Activated T-cell treated with anti-CD3 and anti-CD28 coated beads, Interleukin-2, amount 50 U/mL, for 24 hours (primary cell): ENCODE results near the gene ITPRIP.

ENCODE experiments used
- DNase-seq: peaks from one replicate; pipeline ENCODE4 v3.0.0-alpha.2; 2020
- H3K27ac Mint-ChIP-seq: 2 replicates; pipeline ENCODE4 v1.8.0; 2020; ENCODE audit warnings: mild to moderate bottlenecking, mixed read lengths
- H3K27me3 Mint-ChIP-seq: 2 replicates; pipeline ENCODE4 v1.8.0; 2020; ENCODE audit warnings: mixed read lengths
- H3K36me3 Mint-ChIP-seq: 2 replicates; pipeline ENCODE4 v1.8.0; 2020; ENCODE audit warnings: low read depth, mixed read lengths
- H3K4me1 Mint-ChIP-seq: 2 replicates; pipeline ENCODE4 v1.8.0; 2020; ENCODE audit warnings: low read depth, mixed read lengths
- H3K4me3 Mint-ChIP-seq: 2 replicates; pipeline ENCODE4 v1.8.0; 2020; ENCODE audit warnings: mild to moderate bottlenecking, moderate library complexity, mixed read lengths
- H3K9me3 Mint-ChIP-seq: 2 replicates; pipeline ENCODE4 v1.8.0; 2020; ENCODE audit warnings: mixed read lengths

The ITPRIP gene

DNA sequence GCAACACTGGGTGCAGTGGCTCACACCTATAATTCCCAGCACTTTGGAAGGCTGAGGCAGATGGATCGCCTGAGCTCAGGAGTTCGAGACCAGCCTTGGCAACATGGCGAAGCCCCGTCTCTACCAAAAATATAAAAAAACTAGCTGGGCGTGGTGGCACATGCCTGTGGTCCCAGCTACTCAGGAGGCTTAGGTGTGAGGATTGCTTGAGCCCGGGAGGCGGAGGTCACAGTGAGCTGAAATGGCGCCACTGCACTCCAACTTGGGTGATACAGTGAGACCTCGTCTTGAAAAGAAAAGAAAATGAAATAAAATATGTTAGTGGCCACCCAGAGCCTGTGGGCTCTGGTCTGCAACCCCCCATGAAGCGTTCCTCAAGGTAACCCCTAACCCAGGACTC is 13.3 kb downstream of the ITPRIP start:
- Mint-ChIP-seq H3K36me3 (peaks cover 40% of the 10 kb centered on the region), H3K4me1 (peaks cover 97% of the 10 kb centered on the region), H3K9me3 (no peaks in the 10 kb centered on the region), H3K27ac (peak overlapping the region; percentile 97), H3K27me3 (no peaks in the 10 kb centered on the region), H3K4me3 (peak overlapping the region; percentile 52)
- no peak for DNase-seq

DNA sequence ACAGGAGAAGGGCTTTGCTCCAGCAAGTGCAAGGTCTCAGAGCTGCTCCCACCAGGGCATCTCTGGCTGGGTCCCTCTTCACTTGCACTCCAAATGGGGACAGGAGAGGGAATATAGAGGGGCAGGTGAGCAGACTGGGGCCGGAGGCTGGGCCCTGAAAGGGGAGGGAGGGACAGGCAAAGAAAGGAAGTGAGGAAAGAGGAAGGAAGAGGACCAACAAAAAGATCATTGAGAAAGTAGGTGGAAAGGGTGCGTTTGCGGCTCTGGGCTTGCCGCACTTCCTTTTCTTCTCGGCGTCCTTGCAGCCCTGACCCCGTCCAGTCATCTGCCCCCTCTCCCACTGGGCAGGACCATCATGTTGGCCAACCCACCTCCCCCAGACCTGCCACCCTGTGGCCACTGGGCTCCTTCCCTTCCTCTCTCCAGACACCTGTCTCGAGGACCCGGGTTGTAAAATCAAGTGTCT is 14.0 kb downstream of the ITPRIP start:
- H3K27ac Mint-ChIP-seq, result peak overlapping the region; percentile 97
- H3K27me3 Mint-ChIP-seq, result no peaks in the 10 kb centered on the region
- H3K4me1 Mint-ChIP-seq, result peaks cover 97% of the 10 kb centered on the region
- peak; percentile 28 for DNase-seq
- H3K4me3 Mint-ChIP-seq, result peak overlapping the region; percentile 50
- H3K36me3 Mint-ChIP-seq, result peaks cover 42% of the 10 kb centered on the region
- H3K9me3 Mint-ChIP-seq, result no peaks in the 10 kb centered on the region

DNA sequence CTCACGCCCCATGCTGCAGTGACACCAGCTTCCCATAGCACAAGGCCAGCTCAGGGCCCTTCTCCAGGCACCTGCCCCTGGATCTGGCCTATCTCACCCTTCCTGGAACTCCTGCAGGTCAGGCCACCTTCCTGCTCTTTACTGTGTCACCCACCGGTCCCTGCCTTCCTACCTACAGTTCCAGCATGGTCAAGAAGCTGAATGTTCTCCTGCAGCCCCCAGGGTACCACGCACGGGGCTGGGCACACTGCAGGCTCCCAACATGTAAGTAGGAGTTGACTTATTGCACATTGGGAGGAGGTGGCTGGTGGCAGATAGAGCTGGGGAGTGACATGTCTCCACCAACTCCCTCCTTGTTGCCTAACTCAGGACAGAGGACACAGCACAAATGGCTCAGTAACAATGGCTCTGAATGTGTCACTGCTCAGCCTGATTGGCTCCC is 14.5 kb downstream of the ITPRIP start:
- H3K27ac Mint-ChIP-seq, result peak overlapping the region; percentile 97
- peaks cover 97% of the 10 kb centered on the region for H3K4me1 Mint-ChIP-seq
- no peak for DNase-seq
- peaks cover 45% of the 10 kb centered on the region for H3K36me3 Mint-ChIP-seq
- H3K27me3 Mint-ChIP-seq, result no peaks in the 10 kb centered on the region
- no peaks in the 10 kb centered on the region for H3K9me3 Mint-ChIP-seq
- H3K4me3 Mint-ChIP-seq, result peak overlapping the region; percentile 50

DNA sequence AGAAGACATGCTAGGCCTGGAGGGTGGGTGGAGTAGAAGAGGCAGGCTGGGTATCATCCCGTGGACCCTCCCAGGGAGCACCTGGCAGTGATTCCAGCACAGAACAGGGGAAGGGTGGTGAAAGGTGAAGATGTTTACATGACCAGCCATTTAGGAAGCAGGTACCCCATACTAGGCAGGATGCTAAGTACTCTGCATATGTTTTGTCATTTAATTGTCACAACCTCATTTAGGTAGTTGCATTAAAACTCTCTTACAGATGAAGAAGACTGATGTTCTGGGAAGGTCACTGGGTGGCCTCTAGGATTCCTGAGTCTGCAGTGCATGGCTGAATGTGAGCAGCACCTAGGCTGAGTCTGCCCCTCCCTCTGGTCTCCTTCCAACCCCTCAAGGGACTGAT is 15.2 kb downstream of the ITPRIP start:
- Mint-ChIP-seq H3K9me3 (no peaks in the 10 kb centered on the region), H3K27ac (peak overlapping the region; percentile 97), H3K4me3 (no peak overlapping the region), H3K36me3 (peaks cover 49% of the 10 kb centered on the region), H3K4me1 (peaks cover 97% of the 10 kb centered on the region), H3K27me3 (no peaks in the 10 kb centered on the region)
- DNase-seq, result peak; percentile 26

DNA sequence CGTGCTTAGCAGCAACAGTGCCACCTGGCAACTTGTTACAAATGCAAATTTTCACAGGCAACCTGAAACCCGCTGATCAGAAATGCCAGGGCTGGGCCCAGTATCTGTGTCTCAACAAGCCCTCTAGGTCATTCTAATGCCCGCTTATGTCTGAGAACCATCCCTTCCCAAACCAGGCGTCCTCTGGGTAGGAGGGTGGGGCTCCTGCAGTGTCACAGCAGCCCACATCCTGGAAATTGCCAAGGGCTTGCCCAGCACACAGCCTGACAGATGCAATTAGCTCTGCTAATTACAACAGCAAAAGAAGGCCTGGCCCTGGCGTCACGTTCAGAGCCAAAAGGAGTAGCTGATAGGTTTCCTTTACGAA is 15.9 kb downstream of the ITPRIP start:
- Mint-ChIP-seq H3K36me3 (peaks cover 54% of the 10 kb centered on the region), H3K4me3 (peak overlapping the region; percentile 19), H3K4me1 (peaks cover 96% of the 10 kb centered on the region), H3K27me3 (no peaks in the 10 kb centered on the region), H3K27ac (peak overlapping the region; percentile 97), H3K9me3 (no peaks in the 10 kb centered on the region)
- DNase-seq, result peak; percentile 45

DNA sequence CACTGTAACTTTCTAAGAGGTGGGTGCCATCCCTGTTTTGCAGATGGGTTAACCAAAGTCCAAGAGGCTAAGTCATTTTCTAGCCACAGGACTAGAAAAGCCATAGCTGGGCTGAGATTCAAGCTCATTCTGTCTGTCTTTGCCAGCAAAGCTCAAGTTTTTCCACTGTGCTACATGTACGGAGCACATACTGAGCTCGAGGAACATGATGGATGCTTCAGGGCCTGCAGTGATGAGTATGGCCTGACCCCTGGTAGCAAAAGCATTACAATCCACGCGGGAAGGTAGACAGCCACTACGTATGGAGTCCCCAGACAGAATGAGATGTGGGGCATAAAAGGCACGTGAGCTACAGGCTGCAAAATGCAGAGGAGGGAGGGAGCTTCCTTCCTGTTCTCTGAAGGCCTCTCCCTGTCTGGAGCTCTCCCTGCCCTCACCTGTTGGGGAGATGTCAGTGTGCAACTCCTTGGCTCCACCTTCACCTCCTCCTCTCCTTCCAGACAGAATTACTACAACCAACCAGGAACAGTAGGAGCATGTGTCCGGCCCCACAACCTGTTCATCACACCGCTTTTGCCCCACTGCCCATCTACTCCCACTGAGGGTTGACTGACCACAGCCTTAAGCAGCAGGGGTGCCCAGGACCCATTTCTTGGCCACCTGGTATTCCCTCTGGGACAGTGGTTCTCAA is 16.4 kb downstream of the ITPRIP start:
- Mint-ChIP-seq H3K27me3 (no peaks in the 10 kb centered on the region), H3K9me3 (no peaks in the 10 kb centered on the region), H3K4me3 (peak overlapping the region; percentile 19), H3K36me3 (peaks cover 53% of the 10 kb centered on the region), H3K27ac (peak overlapping the region; percentile 97), H3K4me1 (peaks cover 95% of the 10 kb centered on the region)
- DNase-seq, result no peak

DNA sequence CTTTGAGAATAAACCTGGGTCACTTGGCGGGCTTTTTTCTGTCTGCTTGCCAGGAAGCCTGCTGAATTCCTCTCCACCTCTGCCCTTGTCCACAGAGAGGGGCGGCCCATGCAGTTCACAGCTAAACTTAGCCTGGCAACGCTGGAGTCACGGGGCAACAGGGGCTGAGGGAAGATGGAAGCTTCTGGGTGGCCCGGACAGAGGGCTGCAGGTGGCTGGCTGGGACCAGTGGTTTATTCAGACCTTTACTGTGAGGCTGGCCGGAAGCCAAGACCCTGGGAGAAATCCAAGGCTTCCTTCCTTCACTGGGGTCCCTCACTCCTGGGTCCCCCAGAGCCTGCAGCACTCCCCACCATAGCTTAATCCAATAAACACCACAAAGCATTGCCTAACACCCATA is 17.0 kb downstream of the ITPRIP start:
- H3K27me3 Mint-ChIP-seq, result no peaks in the 10 kb centered on the region
- H3K4me1 Mint-ChIP-seq, result peaks cover 89% of the 10 kb centered on the region
- H3K27ac Mint-ChIP-seq, result peak overlapping the region; percentile 97
- no peak for DNase-seq
- peaks cover 53% of the 10 kb centered on the region for H3K36me3 Mint-ChIP-seq
- H3K4me3 Mint-ChIP-seq, result no peak overlapping the region
- no peaks in the 10 kb centered on the region for H3K9me3 Mint-ChIP-seq

DNA sequence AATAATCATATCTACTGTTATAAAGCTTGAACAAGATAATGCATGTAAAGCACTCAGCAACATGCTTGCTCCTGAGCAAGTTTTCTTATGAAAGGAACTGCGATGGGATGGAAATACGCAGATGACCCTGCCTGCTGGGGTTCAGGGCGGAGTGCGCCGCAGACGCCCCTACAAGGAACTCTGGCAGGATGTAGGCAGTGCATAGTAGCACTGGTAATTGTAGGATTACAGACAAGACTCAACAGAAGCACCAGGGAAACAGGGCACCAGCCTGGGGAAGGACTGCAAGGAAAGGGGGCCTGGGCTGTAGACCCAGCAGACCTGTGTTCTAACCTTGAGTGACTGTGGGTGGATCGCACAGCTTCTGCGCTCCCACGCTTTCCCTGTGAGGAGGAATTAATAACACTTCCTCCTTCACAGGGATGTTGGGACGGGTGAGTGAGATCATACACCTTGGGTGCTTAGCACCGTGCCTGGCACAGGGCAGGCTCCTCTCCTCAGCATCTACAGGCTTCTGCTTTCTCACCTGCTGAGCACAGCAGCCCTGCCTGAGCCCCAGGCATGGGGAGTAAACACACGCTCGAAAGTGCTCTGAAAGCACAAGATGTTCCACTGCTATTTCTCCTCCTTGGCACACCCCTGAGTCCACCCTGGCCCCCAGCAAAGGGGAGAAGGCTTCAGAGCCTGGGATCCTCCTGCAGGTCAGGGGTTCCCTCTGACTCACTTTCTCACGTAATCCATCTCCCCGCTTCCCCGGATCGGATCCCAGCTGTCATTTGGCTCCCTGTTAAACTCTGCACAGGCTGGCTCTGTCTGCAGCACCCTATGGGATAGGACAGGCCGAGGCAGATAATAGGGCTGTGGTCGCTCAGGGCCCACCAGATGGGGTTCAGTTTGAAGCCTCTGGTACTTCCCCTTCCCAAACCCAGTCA is 19.2 kb downstream of the ITPRIP start:
- Mint-ChIP-seq H3K4me1 (peaks cover 68% of the 10 kb centered on the region), H3K27ac (peak overlapping the region; percentile 29), H3K27me3 (no peaks in the 10 kb centered on the region)

DNA sequence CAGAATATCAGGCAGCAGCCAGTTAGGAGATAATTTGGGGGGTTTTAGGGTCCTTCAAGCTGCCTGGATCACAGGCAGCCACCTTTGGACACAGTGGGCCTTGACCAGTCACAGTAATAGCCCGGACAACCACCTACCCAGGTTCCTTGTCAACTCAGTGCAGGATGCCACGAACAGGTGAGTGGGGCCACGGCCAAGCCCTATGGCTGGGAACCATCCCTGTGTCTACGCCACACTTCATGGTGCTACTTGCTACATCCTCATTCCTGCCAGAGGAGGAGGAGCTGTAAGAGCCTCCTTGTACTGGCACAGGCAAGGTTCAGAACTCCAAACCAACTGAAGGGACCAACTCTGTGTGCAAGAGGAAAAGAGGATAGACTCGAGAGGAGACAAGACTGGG is 19.9 kb downstream of the ITPRIP start:
- no peaks in the 10 kb centered on the region for H3K27me3 Mint-ChIP-seq
- no peak overlapping the region for H3K4me3 Mint-ChIP-seq
- no peaks in the 10 kb centered on the region for H3K9me3 Mint-ChIP-seq
- H3K36me3 Mint-ChIP-seq, result peaks cover 57% of the 10 kb centered on the region
- peaks cover 62% of the 10 kb centered on the region for H3K4me1 Mint-ChIP-seq
- no peak overlapping the region for H3K27ac Mint-ChIP-seq
- peak; percentile 9 for DNase-seq

More for the DNA sequence above, 19.2 kb downstream of the ITPRIP start:
- Mint-ChIP-seq H3K4me3 (no peak overlapping the region), H3K9me3 (no peaks in the 10 kb centered on the region), H3K36me3 (peaks cover 54% of the 10 kb centered on the region)
- DNase-seq, result peak; percentile 28

DNA sequence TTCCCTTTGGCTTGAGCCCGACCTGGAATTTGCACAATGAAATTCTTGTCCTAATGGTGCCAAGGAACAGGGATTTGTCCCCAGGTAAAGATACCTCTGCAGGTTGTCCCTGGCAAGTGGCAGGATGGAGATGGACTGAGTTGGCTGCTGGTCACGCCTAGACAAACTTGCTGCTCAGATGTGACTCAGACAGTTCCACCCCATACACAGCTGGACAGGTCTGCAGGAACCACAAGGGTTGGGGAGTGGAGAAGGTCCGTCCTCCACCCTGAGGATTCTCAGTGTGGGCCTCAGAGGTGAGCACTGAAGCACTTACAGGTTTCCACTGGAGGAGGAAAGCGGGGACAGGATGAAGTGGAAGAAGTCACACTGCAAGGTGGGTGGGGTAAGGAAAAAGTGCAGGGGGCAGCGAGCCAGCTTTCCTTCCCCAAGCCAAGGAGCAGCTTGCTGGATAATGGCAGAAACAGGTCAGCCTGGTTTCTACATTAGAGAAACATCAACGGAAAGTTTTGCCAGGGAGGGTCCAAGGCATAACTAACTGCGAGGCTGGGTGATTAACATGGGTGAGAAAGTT is 20.5 kb downstream of the ITPRIP start:
- no peaks in the 10 kb centered on the region for H3K9me3 Mint-ChIP-seq
- H3K27ac Mint-ChIP-seq, result no peak overlapping the region
- peaks cover 60% of the 10 kb centered on the region for H3K4me1 Mint-ChIP-seq

DNA sequence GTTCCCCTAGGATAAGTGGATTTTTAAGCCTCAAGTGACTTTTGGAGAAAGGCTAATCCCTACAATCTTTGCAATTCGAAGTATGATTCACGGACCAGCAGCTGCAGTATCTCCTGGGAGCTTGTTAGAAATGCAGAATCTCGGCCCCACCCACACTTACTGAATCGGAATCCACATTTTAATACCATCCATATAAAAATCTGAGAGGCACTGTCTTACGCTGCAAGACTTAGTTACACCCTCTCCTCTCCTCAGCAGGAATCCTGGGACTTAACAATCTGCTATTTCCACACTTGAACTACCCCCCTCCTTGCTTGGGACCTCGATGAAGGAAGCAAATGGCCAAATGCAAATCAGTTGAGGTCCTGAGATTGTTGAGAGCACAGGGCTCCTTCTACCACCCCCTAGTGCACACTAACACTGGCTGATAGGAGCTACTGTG is 21.0 kb downstream of the ITPRIP start:
- Mint-ChIP-seq H3K27me3 (no peaks in the 10 kb centered on the region), H3K36me3 (peaks cover 64% of the 10 kb centered on the region), H3K27ac (no peak overlapping the region), H3K4me3 (no peak overlapping the region), H3K4me1 (peaks cover 58% of the 10 kb centered on the region), H3K9me3 (no peaks in the 10 kb centered on the region)
- DNase-seq, result no peak

More for the DNA sequence above, 20.5 kb downstream of the ITPRIP start:
- Mint-ChIP-seq H3K27me3 (no peaks in the 10 kb centered on the region), H3K4me3 (no peak overlapping the region), H3K36me3 (peaks cover 60% of the 10 kb centered on the region)
- peak; percentile 13 for DNase-seq

DNA sequence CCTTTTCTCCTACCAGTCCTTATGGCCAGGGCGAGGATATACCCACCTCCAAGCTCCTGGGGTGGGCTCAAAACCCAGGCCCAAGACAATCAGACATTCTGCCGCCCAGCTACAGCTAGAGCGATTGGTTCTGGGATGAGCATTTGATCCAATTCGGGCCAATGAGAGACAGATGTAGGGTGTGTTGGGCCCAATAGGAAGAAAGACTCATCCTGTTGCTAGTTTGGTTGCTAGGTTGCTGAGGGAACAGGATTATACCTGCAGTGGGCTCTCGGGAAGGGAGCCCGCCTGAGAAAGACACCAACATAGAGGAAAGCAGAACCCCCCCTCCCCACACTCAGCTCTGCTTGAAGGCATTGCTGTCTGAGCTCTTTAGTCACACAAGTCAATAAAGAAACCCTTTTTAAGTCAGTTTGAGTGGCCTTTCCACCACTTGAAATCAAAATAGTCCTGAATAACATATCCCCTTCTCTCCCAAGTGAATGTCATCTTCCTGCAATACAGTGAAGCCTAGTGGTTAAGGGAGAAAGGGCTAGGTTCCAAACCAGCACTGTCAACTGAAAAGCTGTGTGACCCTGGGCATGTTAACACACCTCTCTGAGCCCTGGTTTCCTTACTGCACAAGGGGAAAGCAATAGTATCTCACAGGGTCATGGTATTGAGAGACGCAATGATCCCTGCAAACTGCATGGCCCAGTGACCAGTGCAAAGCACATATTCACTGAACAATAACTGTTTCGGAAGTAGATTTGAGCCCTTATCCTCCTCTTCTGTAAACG is 21.8 kb downstream of the ITPRIP start:
- Mint-ChIP-seq H3K9me3 (no peaks in the 10 kb centered on the region), H3K27me3 (no peaks in the 10 kb centered on the region), H3K4me1 (peaks cover 54% of the 10 kb centered on the region), H3K36me3 (peaks cover 71% of the 10 kb centered on the region), H3K4me3 (no peak overlapping the region), H3K27ac (no peak overlapping the region)
- DNase-seq, result no peak

DNA sequence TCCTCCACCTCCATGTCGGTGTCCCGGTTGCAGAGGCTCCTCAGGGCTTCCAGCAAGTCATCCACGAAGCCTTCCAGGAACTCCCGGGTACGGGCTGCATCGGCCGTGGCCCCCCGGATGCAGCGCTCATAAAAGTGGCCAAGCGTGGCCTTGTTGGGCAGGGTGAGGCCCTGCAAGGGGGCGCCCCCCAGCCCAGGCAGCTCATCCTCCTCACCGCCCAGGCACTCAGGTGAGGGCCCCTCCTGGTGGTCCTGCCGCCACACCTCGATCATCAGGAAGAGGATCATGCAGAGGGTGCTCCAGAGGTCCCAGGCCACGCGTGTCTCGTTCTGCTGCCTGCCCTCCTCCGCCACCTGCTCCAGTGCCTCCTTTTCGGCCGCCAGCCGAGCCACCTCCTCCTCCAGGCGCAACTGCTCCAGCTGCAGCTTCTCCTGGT is 22.8 kb downstream of the ITPRIP start:
- Mint-ChIP-seq H3K9me3 (no peaks in the 10 kb centered on the region), H3K4me3 (no peak overlapping the region), H3K4me1 (peaks cover 54% of the 10 kb centered on the region), H3K27me3 (no peaks in the 10 kb centered on the region), H3K36me3 (peaks cover 78% of the 10 kb centered on the region), H3K27ac (no peak overlapping the region)
- DNase-seq, result no peak
